Measurements from ENCODE around the gene BCL2L15. TPM values are rescaled to one million over a fixed set of nuclear protein-coding genes. Genes with fewer than 3 reads are reported as not detected.
A peak's percentile ranks its signal among the peaks of the same experiment; 100 is the strongest.

BCL2L15 gene
- total and polyA plus RNA-seq, 2 of the 13 experiments (the other 11 are each of a cell fraction or from before 2014, with no cell fraction given), result 0.03 to 0.27 TPM

DNA sequence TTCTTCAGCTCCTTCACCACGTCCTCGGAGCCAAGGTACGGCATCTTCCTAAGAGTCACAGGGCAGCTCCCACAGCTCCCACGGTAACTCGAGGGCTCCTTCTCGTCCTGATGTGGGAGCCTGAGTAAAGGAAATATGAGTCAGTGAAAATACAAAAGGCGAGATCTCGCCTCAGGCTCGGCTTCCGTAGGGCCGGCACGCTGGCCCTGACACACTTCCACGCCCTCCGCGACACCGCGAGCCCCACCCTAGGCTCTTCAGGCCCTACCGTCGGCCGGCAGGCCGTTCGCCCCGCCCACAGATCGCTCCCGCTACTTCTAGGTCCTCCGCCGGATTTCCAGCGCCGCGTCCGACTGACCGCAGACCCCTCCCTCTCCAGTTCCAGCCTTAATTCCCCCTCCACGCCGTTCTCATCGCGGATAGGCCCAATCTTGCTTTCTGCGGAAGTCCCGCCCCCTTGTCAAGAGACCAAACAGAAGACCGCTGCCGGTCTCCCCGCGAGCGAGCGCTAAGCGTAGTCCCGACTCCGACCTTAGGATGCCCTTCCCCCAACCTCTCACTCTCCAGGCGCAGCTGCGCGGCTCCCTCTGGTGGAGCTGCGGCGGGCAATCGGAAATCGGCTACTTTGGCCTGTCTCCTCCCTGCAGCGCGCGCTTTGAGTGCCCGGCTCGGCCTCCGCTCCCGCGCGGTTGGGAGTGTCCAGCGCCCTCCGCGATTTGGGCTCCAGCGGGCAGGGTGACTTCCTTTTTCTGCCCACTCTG, 17.5 kb upstream of the BCL2L15 start, which contains the start of the genes AP4B1 and DCLRE1B (continued):
- TF ChIP-seq ZNF205 (CRISPR knock-in tag; IDR thresholded peaks at IDR 0.05) (peak; percentile 98), NR2F2 (IDR thresholded peaks at IDR 0.05; ENCODE audit: borderline replicate concordance, low read depth) (no peak; the same call in 1 of the 2 replicates), ZNF549 (CRISPR knock-in tag; IDR thresholded peaks at IDR 0.05) (no peak), ZNF776 (CRISPR knock-in tag; IDR thresholded peaks at IDR 0.05) (peak; percentile 1; the same call in 1 of the 2 replicates), ZNF446 (CRISPR knock-in tag; IDR thresholded peaks at IDR 0.05) (no peak), SRSF4 (IDR thresholded peaks at IDR 0.05; ENCODE audit: low read depth, low read length, poor library complexity, severe bottlenecking) (no peak), MLX (CRISPR knock-in tag; IDR thresholded peaks at IDR 0.05) (peak; percentile 13; the same call in 1 of the 2 replicates), FOXK1 (CRISPR knock-in tag; IDR thresholded peaks at IDR 0.05; ENCODE audit: borderline replicate concordance, low read depth) (peak; percentile 50; the same call in 1 of the 2 replicates), PCBP2 (optimal IDR thresholded peaks at IDR 0.05; ENCODE audit: low read depth, low read length, poor library complexity, severe bottlenecking) (no peak), XRCC5 (optimal IDR thresholded peaks at IDR 0.05; ENCODE audit: low read length) (peak; percentile 100), ZBTB7B (CRISPR knock-in tag; IDR thresholded peaks at IDR 0.05) (peak; percentile 68; the same call in 1 of the 2 replicates), GPN1 (CRISPR knock-in tag; IDR thresholded peaks at IDR 0.05; ENCODE audit: borderline replicate concordance) (no peak), ZNF24 (IDR thresholded peaks at IDR 0.05) (no peak), ZMAT5 (CRISPR knock-in tag; IDR thresholded peaks at IDR 0.05; ENCODE audit: borderline replicate concordance, low read depth) (no peak), BCL3 (CRISPR knock-in tag; IDR thresholded peaks at IDR 0.05) (peak; percentile 71; the same call in 1 of the 2 replicates), MTF2 (CRISPR knock-in tag; IDR thresholded peaks at IDR 0.05; ENCODE audit: borderline replicate concordance) (peak; percentile 88; the same call in 1 of the 2 replicates), CREB1 (IDR thresholded peaks at IDR 0.05) (peak; percentile 66; the same call in 1 of the 2 replicates), CREB1 (CRISPR knock-in tag; IDR thresholded peaks at IDR 0.05) (peak; percentile 83), ZNF569 (CRISPR knock-in tag; IDR thresholded peaks at IDR 0.05; ENCODE audit: borderline replicate concordance) (no peak), ZNF282 (IDR thresholded peaks at IDR 0.05; ENCODE audit: partially characterized antibody) (no peak), KLF12 (CRISPR knock-in tag; IDR thresholded peaks at IDR 0.05; ENCODE audit: borderline replicate concordance) (peak; percentile 70), SMAD3 (CRISPR knock-in tag; IDR thresholded peaks at IDR 0.05) (no peak)

Measured in HepG2 (cell line).